K562 (cell line): ENCODE measurements around the gene PILRA. TPM values are rescaled to one million over a fixed set of nuclear protein-coding genes. Genes with fewer than 3 reads are reported as not detected.

Experiments
- ATAC-seq: fragments of 200-7000 bp; cut with Tn5 transposase; 3 replicates; pipeline ENCODE4 v1.9.1; 2020; ENCODE audit warnings: moderate library complexity
- Bru-seq: library from RNA; stranded (reverse); fragments of 400-500 nt; gene quantifications from one replicate; lab custom pipeline; 2021; lab: Mats Ljungman, UMichigan
- BruChase-seq, 2 experiments: library from RNA; stranded (reverse); fragments of 400-500 nt; gene quantifications; one replicate each; lab custom pipeline; 2021; lab: Mats Ljungman, UMichigan
- BruUV-seq: library from RNA; stranded (reverse); fragments of 400-500 nt; replicated peaks from 2 replicates; lab custom pipeline; 2021; lab: Mats Ljungman, UMichigan
- CTCF ChIA-PET: fragments of 300-600 bp; formaldehyde crosslinking; extraction: SDS; loops from one replicate; lab custom pipeline; 2021; ENCODE audit warnings: low intra/inter-chr PET ratio; lab: Yijun Ruan, JAX
- POLR2A ChIA-PET: fragments of 300-600, 350-650 bp; sonication (Branson Sonifier 250); formaldehyde crosslinking; extraction: SDS; loops from one replicate; lab custom pipeline; 2021; ENCODE audit warnings: antibody characterized with exemption, inconsistent platforms; lab: Yijun Ruan, JAX
- DNase-seq, 4 experiments: peaks; one replicate each; pipeline versions ENCODE4 v3.0.0 to v3.0.0-alpha.2; 2011 to 2018; ENCODE audit warnings: low spot score in 3 of 4, mixed read lengths in 3 of 4; ENCODE audit errors: extremely low read depth in 1 of 4
- FAIRE-seq: peaks from 2 replicates; lab custom pipeline; 2011; peaks lifted over from hg19 to GRCh38; lab: Jason Lieb, UNC
- H2AFZ ChIP-seq: 2 replicates; pipeline ENCODE4 v1.6.0; 2011; ENCODE audit warnings: low read depth, low read length, control low read depth, inconsistent platforms
- H3K27ac ChIP-seq: fragments of 200-600 bp; 3 replicates; pipeline ENCODE4 v1.8.0; 2011; ENCODE audit warnings: low read depth, mild to moderate bottlenecking, control low read depth, inconsistent platforms, low read length, moderate library complexity, mixed read lengths; ENCODE audit errors: extremely low read depth
- H3K27me3 ChIP-seq, 2 experiments: fragments of 300-600 bp in 1 of 2; 2 replicates in 1 of 2; 3 replicates in 1 of 2; pipeline versions ENCODE4 v1.6.0 to v1.8.0; 2011; ENCODE audit warnings: inconsistent platforms in 2 of 2, low read length in 2 of 2, mild to moderate bottlenecking in 1 of 2, mixed read lengths in 1 of 2, moderate library complexity in 1 of 2; ENCODE audit not compliant: control insufficient read depth in 2 of 2, insufficient read depth in 2 of 2
- H3K36me3 ChIP-seq: fragments of 300-600 bp; 3 replicates; pipeline ENCODE4 v1.8.0; 2011; ENCODE audit warnings: mild to moderate bottlenecking, low read length, inconsistent platforms; ENCODE audit not compliant: control insufficient read depth, insufficient read depth
- H3K4me1 ChIP-seq, 2 experiments: fragments of 200-600 bp in 1 of 2; replicated peaks in 1 of 2; 2 replicates in 1 of 2; 3 replicates in 1 of 2; pipeline versions ENCODE4 v1.5.1 to v1.8.0; 2011; ENCODE audit warnings: inconsistent platforms in 2 of 2, low read length in 2 of 2, mild to moderate bottlenecking in 1 of 2, mixed read lengths in 1 of 2, moderate library complexity in 1 of 2; ENCODE audit not compliant: control insufficient read depth in 2 of 2, insufficient read depth in 2 of 2
- H3K4me2 ChIP-seq: 2 replicates; pipeline ENCODE4 v1.6.1; 2011; ENCODE audit warnings: low read length, control low read depth, inconsistent platforms, mixed read lengths; ENCODE audit not compliant: insufficient read depth
- H3K4me3 ChIP-seq: fragments of 200-600 bp; sonication (generic), shearing (Covaris generic); 2 replicates; pipeline ENCODE4 v1.5.1; 2016; ENCODE audit warnings: control low read depth, inconsistent platforms
- H3K79me2 ChIP-seq: fragments of 200-600 bp; 3 replicates; pipeline ENCODE4 v1.8.0; 2011; ENCODE audit warnings: low read length, inconsistent platforms; ENCODE audit not compliant: control insufficient read depth, insufficient read depth
- H3K9ac ChIP-seq, 2 experiments: 2 replicates each; pipeline versions ENCODE4 v1.6.0 to v1.6.1; 2011; ENCODE audit warnings: low read depth in 2 of 2, low read length in 2 of 2, control low read depth in 1 of 2, inconsistent platforms in 1 of 2, mild to moderate bottlenecking in 1 of 2, mixed read lengths in 1 of 2; ENCODE audit not compliant: insufficient read depth in 1 of 2
- H3K9me1 ChIP-seq: one replicate; pipeline ENCODE4 v1.6.0; 2011; ENCODE audit warnings: inconsistent platforms, mild to moderate bottlenecking, low read length, moderate library complexity; ENCODE audit not compliant: control insufficient read depth, insufficient read depth
- H3K9me3 ChIP-seq: replicated peaks from 2 replicates; pipeline ENCODE4 v1.5.1; 2011; ENCODE audit warnings: low read depth, low read length, inconsistent platforms; ENCODE audit not compliant: control insufficient read depth, insufficient read depth
- H4K20me1 ChIP-seq: replicated peaks from 2 replicates; pipeline ENCODE4 v1.6.1; 2011; ENCODE audit warnings: low read length, inconsistent platforms, mixed read lengths; ENCODE audit not compliant: control insufficient read depth, insufficient read depth
- E2F3 ChIP-seq: fragments of 250-450 bp; sonication (Bioruptor Pico); IDR thresholded peaks from 2 replicates; pipeline ENCODE4 v1.4.0; 2020; ENCODE audit warnings: mild to moderate bottlenecking
- HNRNPUL1 ChIP-seq: fragments of 200-400 bp; formaldehyde crosslinking; IDR thresholded peaks from 2 replicates; pipeline ENCODE4 v1.6.1; 2017; ENCODE audit warnings: low read length
- MCM2 ChIP-seq: fragments of 450-650 bp; IDR thresholded peaks from 2 replicates; pipeline ENCODE4 v1.6.1; 2017; ENCODE audit warnings: low read depth, mild to moderate bottlenecking
- NR1H2 ChIP-seq: sonication (generic); formaldehyde crosslinking; IDR thresholded peaks from 2 replicates; pipeline ENCODE4 v1.4.0; 2020; ENCODE audit warnings: mild to moderate bottlenecking, missing genetic modification reagents
- OTX1 ChIP-seq: fragments of 450-650 bp; formaldehyde crosslinking; IDR thresholded peaks from 2 replicates; pipeline ENCODE4 v1.4.0; 2022; ENCODE audit warnings: mild to moderate bottlenecking
- PCBP1 ChIP-seq: fragments of 200-400 bp; formaldehyde crosslinking; IDR thresholded peaks from 2 replicates; pipeline ENCODE4 v1.6.1; 2018; ENCODE audit warnings: mild to moderate bottlenecking, low read depth, low read length; ENCODE audit not compliant: poor library complexity, severe bottlenecking
- SAFB ChIP-seq: fragments of 200-400 bp; formaldehyde crosslinking; IDR thresholded peaks from 2 replicates; pipeline ENCODE4 v1.6.1; 2017; ENCODE audit warnings: low read depth, low read length, borderline replicate concordance
- U2AF1 ChIP-seq: fragments of 200-400 bp; formaldehyde crosslinking; optimal IDR thresholded peaks from 2 replicates; pipeline ENCODE3; 2017; ENCODE audit warnings: mild to moderate bottlenecking, low read depth, low read length, moderate library complexity
- XRCC3 ChIP-seq: fragments of 450-650 bp; IDR thresholded peaks from 2 replicates; pipeline ENCODE4 v1.6.1; 2017; ENCODE audit warnings: mild to moderate bottlenecking, moderate library complexity
- ZFP36 ChIP-seq: fragments of 150-350 bp; IDR thresholded peaks from 2 replicates; pipeline ENCODE4 v1.6.1; 2018; ENCODE audit warnings: low read length, low read depth; ENCODE audit not compliant: partially characterized antibody
- ZNF274 ChIP-seq: IDR thresholded peaks from 2 replicates; pipeline ENCODE4 v1.6.1; 2011; ENCODE audit warnings: low read depth, mild to moderate bottlenecking, low read length, moderate library complexity, borderline replicate concordance
- ZNF76 ChIP-seq: fragments of 250-450 bp; sonication (Bioruptor Pico); IDR thresholded peaks from 2 replicates; pipeline ENCODE4 v1.4.0; 2020; ENCODE audit warnings: mild to moderate bottlenecking, moderate library complexity, borderline replicate concordance
- WGBS: fragments of 100-300 bp; shearing (Covaris generic); methylation state at CpG from one replicate; pipeline ENCODE4 v1.1.6; 2016; ENCODE audit warnings: low coverage, mixed read lengths; ENCODE audit not compliant: insufficient coverage; ENCODE audit errors: missing lambda C conversion rate; 5-methylcytosine and 5-hydroxymethylcytosine counted together
- in situ Hi-C: fragments of 300-500 bp; cut with MboI; formaldehyde crosslinking; loops from 4 replicates; pipeline ENCODE4 v1.15.0; 2018; ENCODE audit warnings: inconsistent platforms, mixed read lengths
- intact Hi-C: fragments of 100-400 bp; cut with micrococcal nuclease; formaldehyde crosslinking; loops from 2 replicates; pipeline ENCODE4 v1.14.2; 2022
- long read RNA-seq, 3 experiments: library from polyadenylated mRNA in 2 of 3; library from RNA in 1 of 3; unstranded in 2 of 3; stranded (forward) in 1 of 3; transcript quantifications; one replicate each; pipeline ENCODE4 v2.0.0, GENCODE V29; 2019 to 2022
- polyA minus RNA-seq, 3 experiments: library from RNA; depleted of rRNA, polyadenylated mRNA; stranded (reverse); fragments of >200 nt; gene quantifications; 2 replicates each; pipeline ENCODE4 v1.2.3, GENCODE V29; 2011
- polyA plus RNA-seq, 8 experiments: library from polyadenylated mRNA; depleted of rRNA in 4 of 8; stranded (reverse) in 5 of 8; unstranded in 3 of 8; fragments of >200 nt; fragmentation: Nextera tagmentation in 2 of 8; fragmentation: Illumina TruSeq in 1 of 8; extraction: Ambion mirVana in 2 of 8; extraction: Trizol in 1 of 8; gene quantifications; 2 replicates each; pipeline versions ENCODE4 v1.2.1 to v1.2.3, GENCODE V29; 2011 to 2014; ENCODE audit warnings: inconsistent platforms in 1 of 8, missing spikeins in 1 of 8
- total RNA-seq, 7 experiments: library from RNA; depleted of rRNA in 6 of 7; stranded (reverse); fragments of >200 nt in 6 of 7; fragmentation: Illumina TruSeq in 2 of 7; extraction: Trizol in 2 of 7; gene quantifications; 2 replicates each; pipeline versions ENCODE4 v1.2.1 to v1.2.3, GENCODE V29; 2011 to 2021; ENCODE audit warnings: low replicate concordance in 1 of 7
- TF ChIP-seq, protein P1 (sequence below): sonication (generic); formaldehyde crosslinking; IDR thresholded peaks from 2 replicates; pipeline ENCODE4 v1.8.0; 2023; ENCODE audit warnings: mild to moderate bottlenecking, missing genetic modification reagents
- TF ChIP-seq, protein P2 (sequence below): fragments of 250-450 bp; sonication (Bioruptor Pico); IDR thresholded peaks from 2 replicates; pipeline ENCODE4 v1.4.0; 2020; ENCODE audit warnings: borderline replicate concordance

PILRA gene
- 9.0 and 11.0 TPM in 2 replicates for total RNA-seq (2011; cell fraction: chromatin; rRNA removed; ENCODE audit: low replicate concordance)
- total RNA-seq (2011; cell fraction: nucleolus; rRNA removed): 5.9 and 6.2 TPM in 2 replicates
- 8.1 and 8.8 TPM in 2 replicates for total RNA-seq (2011; cell fraction: nucleoplasm; rRNA removed)
- total RNA-seq (2014; rRNA removed): 0.23 and 0.41 TPM in 2 replicates
- 0.32 and 0.47 TPM in 2 replicates for total RNA-seq (2014; rRNA removed; fragmentation: Illumina TruSeq; extraction: Trizol)
- total RNA-seq (2015; rRNA removed; fragmentation: Illumina TruSeq; extraction: Trizol): 0.34 and 0.65 TPM in 2 replicates
- total RNA-seq (2021): 0.83 and 0.95 TPM in 2 replicates
- 1.8 and 3.1 TPM in 2 replicates for polyA plus RNA-seq (2011; rRNA removed)
- polyA plus RNA-seq (2011; cell fraction: cytosol; rRNA removed): 1.8 and 3.1 TPM in 2 replicates
- 12.1 and 14.8 TPM in 2 replicates for polyA plus RNA-seq (2011; cell fraction: nucleus; rRNA removed)
- polyA plus RNA-seq (2012): 0.79 and 2.9 TPM in 2 replicates
- 0.73 and 0.93 TPM in 2 replicates for polyA plus RNA-seq (2014; fragmentation: Illumina TruSeq; extraction: Trizol)
- under 1 TPM; 0.13 to 0.21 TPM for polyA plus RNA-seq (2014; fragmentation: Nextera tagmentation; extraction: Ambion mirVana)
- polyA plus RNA-seq (2014; rRNA removed): 0.62 and 1.6 TPM in 2 replicates
- 0.30 TPM in 1 of 2 replicates, not detected in the other for polyA minus RNA-seq (2011; rRNA and poly(A)+ RNA removed)
- polyA minus RNA-seq (2011; cell fraction: cytosol; rRNA and poly(A)+ RNA removed): not detected in 2 replicates
- polyA minus RNA-seq (2011; cell fraction: nucleus; rRNA and poly(A)+ RNA removed): 1.1 and 1.6 TPM in 2 replicates
- Bru-seq, nascent RNA: percentile 28 among the genes with signal in this experiment
- percentile 43 among the genes with signal in this experiment for BruChase-seq, experiment 1, labeled RNA remaining after a 2-hour chase
- percentile 43 among the genes with signal in this experiment for BruChase-seq, experiment 2, labeled RNA remaining after a 6-hour chase
- long read RNA-seq, experiment 1: 0 reads
- long read RNA-seq, experiment 2: 0 reads
- long read RNA-seq, experiment 3: 0 reads

DNA sequence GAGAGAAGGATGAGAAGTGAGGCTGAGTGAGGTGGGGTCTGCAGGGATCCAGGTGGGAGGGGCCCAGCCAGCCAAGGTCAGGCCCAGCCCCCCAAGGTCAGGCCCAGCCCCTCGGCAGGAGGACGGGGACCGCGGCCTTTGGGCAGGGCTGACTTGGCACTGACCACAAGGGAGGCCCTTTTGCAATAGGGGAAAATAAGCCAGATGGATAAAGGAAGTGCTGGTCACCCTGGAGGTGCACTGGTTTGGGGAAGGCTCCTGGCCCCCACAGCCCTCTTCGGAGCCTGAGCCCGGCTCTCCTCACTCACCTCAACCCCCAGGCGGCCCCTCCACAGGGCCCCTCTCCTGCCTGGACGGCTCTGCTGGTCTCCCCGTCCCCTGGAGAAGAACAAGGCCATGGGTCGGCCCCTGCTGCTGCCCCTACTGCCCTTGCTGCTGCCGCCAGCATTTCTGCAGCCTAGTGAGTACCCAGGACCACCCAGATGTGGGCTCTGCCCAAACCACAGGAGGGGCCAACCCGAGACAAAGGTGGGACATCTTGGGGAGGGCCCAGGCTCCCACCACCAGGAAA is at the start of gene PILRA:
Gene PILRA, plus strand, starts transcription at position 227 of the 571 bp plus-strand sequence. Its CDS starts 170 bp downstream, at position 397.
- in situ Hi-C loops: no loop called here
- TF ChIP-seq ZNF76 (CRISPR knock-in tag): no peak
- TF ChIP-seq HNRNPUL1: no peak
- no peak for TF ChIP-seq SAFB
- no peak for TF ChIP-seq E2F3
- TF ChIP-seq, protein P1, sequence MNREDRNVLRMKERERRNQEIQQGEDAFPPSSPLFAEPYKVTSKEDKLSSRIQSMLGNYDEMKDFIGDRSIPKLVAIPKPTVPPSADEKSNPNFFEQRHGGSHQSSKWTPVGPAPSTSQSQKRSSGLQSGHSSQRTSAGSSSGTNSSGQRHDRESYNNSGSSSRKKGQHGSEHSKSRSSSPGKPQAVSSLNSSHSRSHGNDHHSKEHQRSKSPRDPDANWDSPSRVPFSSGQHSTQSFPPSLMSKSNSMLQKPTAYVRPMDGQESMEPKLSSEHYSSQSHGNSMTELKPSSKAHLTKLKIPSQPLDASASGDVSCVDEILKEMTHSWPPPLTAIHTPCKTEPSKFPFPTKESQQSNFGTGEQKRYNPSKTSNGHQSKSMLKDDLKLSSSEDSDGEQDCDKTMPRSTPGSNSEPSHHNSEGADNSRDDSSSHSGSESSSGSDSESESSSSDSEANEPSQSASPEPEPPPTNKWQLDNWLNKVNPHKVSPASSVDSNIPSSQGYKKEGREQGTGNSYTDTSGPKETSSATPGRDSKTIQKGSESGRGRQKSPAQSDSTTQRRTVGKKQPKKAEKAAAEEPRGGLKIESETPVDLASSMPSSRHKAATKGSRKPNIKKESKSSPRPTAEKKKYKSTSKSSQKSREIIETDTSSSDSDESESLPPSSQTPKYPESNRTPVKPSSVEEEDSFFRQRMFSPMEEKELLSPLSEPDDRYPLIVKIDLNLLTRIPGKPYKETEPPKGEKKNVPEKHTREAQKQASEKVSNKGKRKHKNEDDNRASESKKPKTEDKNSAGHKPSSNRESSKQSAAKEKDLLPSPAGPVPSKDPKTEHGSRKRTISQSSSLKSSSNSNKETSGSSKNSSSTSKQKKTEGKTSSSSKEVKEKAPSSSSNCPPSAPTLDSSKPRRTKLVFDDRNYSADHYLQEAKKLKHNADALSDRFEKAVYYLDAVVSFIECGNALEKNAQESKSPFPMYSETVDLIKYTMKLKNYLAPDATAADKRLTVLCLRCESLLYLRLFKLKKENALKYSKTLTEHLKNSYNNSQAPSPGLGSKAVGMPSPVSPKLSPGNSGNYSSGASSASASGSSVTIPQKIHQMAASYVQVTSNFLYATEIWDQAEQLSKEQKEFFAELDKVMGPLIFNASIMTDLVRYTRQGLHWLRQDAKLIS: no peak
- no peak for TF ChIP-seq U2AF1
- TF ChIP-seq ZNF274: no peak
- no peak for TF ChIP-seq MCM2
- TF ChIP-seq ZFP36: no peak
- TF ChIP-seq NR1H2 (CRISPR knock-in tag): no peak
- TF ChIP-seq, protein P2, sequence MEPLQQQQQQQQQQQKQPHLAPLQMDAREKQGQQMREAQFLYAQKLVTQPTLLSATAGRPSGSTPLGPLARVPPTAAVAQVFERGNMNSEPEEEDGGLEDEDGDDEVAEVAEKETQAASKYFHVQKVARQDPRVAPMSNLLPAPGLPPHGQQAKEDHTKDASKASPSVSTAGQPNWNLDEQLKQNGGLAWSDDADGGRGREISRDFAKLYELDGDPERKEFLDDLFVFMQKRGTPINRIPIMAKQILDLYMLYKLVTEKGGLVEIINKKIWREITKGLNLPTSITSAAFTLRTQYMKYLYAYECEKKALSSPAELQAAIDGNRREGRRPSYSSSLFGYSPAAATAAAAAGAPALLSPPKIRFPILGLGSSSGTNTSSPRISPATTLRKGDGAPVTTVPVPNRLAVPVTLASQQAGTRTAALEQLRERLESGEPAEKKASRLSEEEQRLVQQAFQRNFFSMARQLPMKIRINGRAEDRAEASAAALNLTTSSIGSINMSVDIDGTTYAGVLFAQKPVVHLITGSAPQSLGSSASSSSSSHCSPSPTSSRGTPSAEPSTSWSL (CRISPR knock-in tag): no peak
- no peak for TF ChIP-seq OTX1
- TF ChIP-seq PCBP1: peak; percentile 55
- no peak for TF ChIP-seq XRCC3

More for the DNA sequence above, at the start of gene PILRA:
- intact Hi-C loops: loop anchor here (5.0 kb wide), 1 partner anchor 34 kb away; no protein-coding TSS in a partner anchor
- DNase-seq (no peak), FAIRE-seq (no peak), ATAC-seq (peak; percentile 21)
- Histone ChIP-seq H3K36me3 (no peaks in the 10 kb centered on the region), H3K27ac (0 out of 3 replicates have a peak within 1 kb of the TSS, but pooled peaks have one; percentile 22), H3K9me3 (no peaks in the 10 kb centered on the region), H4K20me1 (no peaks in the 10 kb centered on the region), H3K9ac (peak within 1 kb of the TSS in 1 of 2 experiments; percentile 76; a peak in 2 of 4 replicates), H3K9me1 (no peaks in the 10 kb centered on the region), H3K4me3 (no peak within 1 kb of the TSS), H3K27me3 (no peaks in the 10 kb centered on the region), H3K4me1 (peaks cover 4 to 43% of the 10 kb centered on the region in 2 experiments; a peak in 4 of 5 replicates), H3K4me2 (no peak within 1 kb of the TSS), H2AFZ (peak within 1 kb of the TSS; percentile 69), H3K79me2 (no peaks in the 10 kb centered on the region)
- CTCF ChIA-PET: no interaction called here
- WGBS: 36% methylated on average over 10 of the region's 12 CpGs
- BruUV-seq: no TSS peak
- POLR2A ChIA-PET: no interaction called here
